Measurements from ENCODE around the gene PRRX1.

PRRX1 gene

GRCh38 chr1:170685166-170685565 lies 21.2 kb downstream of the PRRX1 start:
- Histone ChIP-seq H3K4me2 (ENCODE audit: low read length) (no peak overlapping the region), H3K4me1 (ENCODE audit: low read length) (peaks cover 9% of the 10 kb centered on the region), H2AFZ (ENCODE audit: low read depth, low read length) (no peak overlapping the region), H3K9me3 (ENCODE audit: insufficient read depth, low read length) (no peaks in the 10 kb centered on the region), H3K4me3 (ENCODE audit: low read length) (no peak overlapping the region), H3K9ac (ENCODE audit: low read length) (no peak overlapping the region), H3K79me2 (ENCODE audit: low read length) (no peaks in the 10 kb centered on the region), H3K36me3 (replicated peaks; ENCODE audit: low read depth, low read length) (no peaks in the 10 kb centered on the region), H3K27ac (ENCODE audit: low read length) (no peak overlapping the region), H4K20me1 (ENCODE audit: insufficient read depth, low read length) (no peaks in the 10 kb centered on the region), H3K27me3 (ENCODE audit: low read depth, low read length) (no peaks in the 10 kb centered on the region)
- TF ChIP-seq CTCF (IDR thresholded peaks at IDR 0.05; ENCODE audit: low read depth, low read length) (no peak), EZH2phosphoT487 (IDR thresholded peaks at IDR 0.05; ENCODE audit: low read depth) (no peak)

- TF ChIP-seq EZH2phosphoT487 (IDR thresholded peaks at IDR 0.05; ENCODE audit: low read depth) (no peak), CTCF (IDR thresholded peaks at IDR 0.05; ENCODE audit: low read depth, low read length) (no peak)
- H3K4me1 ChIP-seq (ENCODE audit: low read length) = peaks cover 9% of the 10 kb centered on the region
- no peaks in the 10 kb centered on the region for H3K27me3 ChIP-seq (ENCODE audit: low read depth, low read length)
- H3K9me3 ChIP-seq (ENCODE audit: insufficient read depth, low read length) = no peaks in the 10 kb centered on the region
- H3K79me2 ChIP-seq (ENCODE audit: low read length) = no peaks in the 10 kb centered on the region
- no peaks in the 10 kb centered on the region for H3K36me3 ChIP-seq (replicated peaks; ENCODE audit: low read depth, low read length)
- no peak overlapping the region for H3K27ac ChIP-seq (ENCODE audit: low read length)
- no peak overlapping the region for H2AFZ ChIP-seq (ENCODE audit: low read depth, low read length)
- H3K9ac ChIP-seq (ENCODE audit: low read length) = no peak overlapping the region
- no peak overlapping the region for H3K4me2 ChIP-seq (ENCODE audit: low read length)
- no peak overlapping the region for H3K4me3 ChIP-seq (ENCODE audit: low read length)
- no peaks in the 10 kb centered on the region for H4K20me1 ChIP-seq (ENCODE audit: insufficient read depth, low read length)
These were observed 22.4 kb downstream of the PRRX1 start for GRCh38 chr1:170686291-170686690.

- Histone ChIP-seq H3K79me2 (ENCODE audit: low read length) (no peaks in the 10 kb centered on the region), H2AFZ (ENCODE audit: low read depth, low read length) (no peak overlapping the region), H3K4me2 (ENCODE audit: low read length) (no peak overlapping the region), H4K20me1 (ENCODE audit: insufficient read depth, low read length) (no peaks in the 10 kb centered on the region), H3K4me3 (ENCODE audit: low read length) (no peak overlapping the region), H3K4me1 (ENCODE audit: low read length) (peaks cover 9% of the 10 kb centered on the region), H3K9me3 (ENCODE audit: insufficient read depth, low read length) (no peaks in the 10 kb centered on the region), H3K27me3 (ENCODE audit: low read depth, low read length) (no peaks in the 10 kb centered on the region), H3K9ac (ENCODE audit: low read length) (no peak overlapping the region), H3K36me3 (replicated peaks; ENCODE audit: low read depth, low read length) (no peaks in the 10 kb centered on the region), H3K27ac (ENCODE audit: low read length) (no peak overlapping the region)
- TF ChIP-seq EZH2phosphoT487 (IDR thresholded peaks at IDR 0.05; ENCODE audit: low read depth) (no peak), CTCF (IDR thresholded peaks at IDR 0.05; ENCODE audit: low read depth, low read length) (no peak)
These were observed 23.7 kb downstream of the PRRX1 start for GRCh38 chr1:170687621-170688020.

- Histone ChIP-seq H3K79me2 (ENCODE audit: low read length) (no peaks in the 10 kb centered on the region), H3K9me3 (ENCODE audit: insufficient read depth, low read length) (no peaks in the 10 kb centered on the region), H3K27ac (ENCODE audit: low read length) (no peak overlapping the region), H3K4me1 (ENCODE audit: low read length) (peaks cover 9% of the 10 kb centered on the region), H3K9ac (ENCODE audit: low read length) (no peak overlapping the region), H3K27me3 (ENCODE audit: low read depth, low read length) (no peaks in the 10 kb centered on the region), H3K36me3 (replicated peaks; ENCODE audit: low read depth, low read length) (no peaks in the 10 kb centered on the region), H2AFZ (ENCODE audit: low read depth, low read length) (no peak overlapping the region), H3K4me3 (ENCODE audit: low read length) (no peak overlapping the region), H4K20me1 (ENCODE audit: insufficient read depth, low read length) (no peaks in the 10 kb centered on the region), H3K4me2 (ENCODE audit: low read length) (no peak overlapping the region)
- TF ChIP-seq CTCF (IDR thresholded peaks at IDR 0.05; ENCODE audit: low read depth, low read length) (no peak), EZH2phosphoT487 (IDR thresholded peaks at IDR 0.05; ENCODE audit: low read depth) (no peak)
These were observed 27.3 kb downstream of the PRRX1 start for GRCh38 chr1:170691258-170691657.

Measured in OCI-LY3 (cell line).